Measurements from ENCODE around the gene FPR2.

FPR2 gene

GRCh38 chr19:51760697-51761356 lies at the start of gene FPR2:
TSS of gene FPR2 (plus strand) at chr19:51761180. CDS start at chr19:51768659, 7,479 bp downstream.
- Histone ChIP-seq H3K79me2 (ENCODE audit: low read length) (no peaks in the 10 kb centered on the region), H3K9me3 (replicated peaks; ENCODE audit: insufficient read depth, low read length) (no peaks in the 10 kb centered on the region), H2AFZ (ENCODE audit: low read length) (no peak within 1 kb of the TSS), H3K36me3 (replicated peaks; ENCODE audit: insufficient read depth, low read length) (no peaks in the 10 kb centered on the region), H3K27ac (ENCODE audit: low read length) (no peak within 1 kb of the TSS), H3K27me3 (replicated peaks; ENCODE audit: insufficient read depth, low read length) (no peaks in the 10 kb centered on the region), H3K9ac (ENCODE audit: low read length) (no peak within 1 kb of the TSS), H3K4me2 (ENCODE audit: low read depth, low read length) (no peak within 1 kb of the TSS), H3K4me3 (ENCODE audit: low read length) (no peak within 1 kb of the TSS), H3K4me1 (ENCODE audit: low read length) (no peaks in the 10 kb centered on the region), H3K9me2 (replicated peaks; ENCODE audit: insufficient read depth, low read length) (no peaks in the 10 kb centered on the region), H3F3A (ENCODE audit: insufficient read depth, low read length) (no peaks in the 10 kb centered on the region), H4K20me1 (ENCODE audit: insufficient read depth, low read length) (no peaks in the 10 kb centered on the region)
- no peak for TF ChIP-seq EZH2phosphoT487 (IDR thresholded peaks at IDR 0.05; ENCODE audit: low read length)
- no peak for TF ChIP-seq CTCF (IDR thresholded peaks at IDR 0.05; ENCODE audit: low read length)
- no peak for TF ChIP-seq EZH2 (optimal IDR thresholded peaks at IDR 0.05; ENCODE audit: low read depth, low read length)
- DNase-seq, result no peak

GRCh38 chr19:51711702-51712101 lies 49.3 kb upstream of the FPR2 start:
- Histone ChIP-seq H3F3A (ENCODE audit: insufficient read depth, low read length) (no peaks in the 10 kb centered on the region), H3K4me2 (ENCODE audit: low read depth, low read length) (no peak overlapping the region), H3K36me3 (replicated peaks; ENCODE audit: insufficient read depth, low read length) (no peaks in the 10 kb centered on the region), H4K20me1 (ENCODE audit: insufficient read depth, low read length) (no peaks in the 10 kb centered on the region), H3K79me2 (ENCODE audit: low read length) (no peaks in the 10 kb centered on the region), H3K27ac (ENCODE audit: low read length) (no peak overlapping the region), H3K4me3 (ENCODE audit: low read length) (no peak overlapping the region), H2AFZ (ENCODE audit: low read length) (no peak overlapping the region), H3K27me3 (replicated peaks; ENCODE audit: insufficient read depth, low read length) (no peaks in the 10 kb centered on the region), H3K4me1 (ENCODE audit: low read length) (no peaks in the 10 kb centered on the region), H3K9ac (ENCODE audit: low read length) (no peak overlapping the region), H3K9me2 (replicated peaks; ENCODE audit: insufficient read depth, low read length) (no peaks in the 10 kb centered on the region), H3K9me3 (replicated peaks; ENCODE audit: insufficient read depth, low read length) (no peaks in the 10 kb centered on the region)
- DNase-seq, result no peak
- TF ChIP-seq EZH2phosphoT487 (IDR thresholded peaks at IDR 0.05; ENCODE audit: low read length) (no peak), EZH2 (optimal IDR thresholded peaks at IDR 0.05; ENCODE audit: low read depth, low read length) (no peak), CTCF (IDR thresholded peaks at IDR 0.05; ENCODE audit: low read length) (no peak)

GRCh38 chr19:51712461-51713081 lies 48.4 kb upstream of the FPR2 start:
- no peak overlapping the region for H3K4me3 ChIP-seq (ENCODE audit: low read length)
- H3K27ac ChIP-seq (ENCODE audit: low read length), result no peak overlapping the region
- no peaks in the 10 kb centered on the region for H3F3A ChIP-seq (ENCODE audit: insufficient read depth, low read length)
- no peaks in the 10 kb centered on the region for H3K4me1 ChIP-seq (ENCODE audit: low read length)
- H3K9ac ChIP-seq (ENCODE audit: low read length), result no peak overlapping the region
- H4K20me1 ChIP-seq (ENCODE audit: insufficient read depth, low read length), result no peaks in the 10 kb centered on the region
- TF ChIP-seq CTCF (IDR thresholded peaks at IDR 0.05; ENCODE audit: low read length) (no peak), EZH2phosphoT487 (IDR thresholded peaks at IDR 0.05; ENCODE audit: low read length) (no peak), EZH2 (optimal IDR thresholded peaks at IDR 0.05; ENCODE audit: low read depth, low read length) (no peak)
- H3K36me3 ChIP-seq (replicated peaks; ENCODE audit: insufficient read depth, low read length), result no peaks in the 10 kb centered on the region
- H2AFZ ChIP-seq (ENCODE audit: low read length), result no peak overlapping the region
- no peaks in the 10 kb centered on the region for H3K9me2 ChIP-seq (replicated peaks; ENCODE audit: insufficient read depth, low read length)
- DNase-seq, result no peak
- H3K4me2 ChIP-seq (ENCODE audit: low read depth, low read length), result no peak overlapping the region
- H3K27me3 ChIP-seq (replicated peaks; ENCODE audit: insufficient read depth, low read length), result no peaks in the 10 kb centered on the region
- no peaks in the 10 kb centered on the region for H3K9me3 ChIP-seq (replicated peaks; ENCODE audit: insufficient read depth, low read length)
- H3K79me2 ChIP-seq (ENCODE audit: low read length), result no peaks in the 10 kb centered on the region
